Activated CD4-positive, alpha-beta T cell treated with anti-CD3 and anti-CD28 coated beads for 24 hours (primary cell): ENCODE data around the gene TMEM119.

ENCODE experiments used
- DNase-seq, 2 donors: peaks; one replicate each; pipeline ENCODE4 v3.0.0-alpha.2; 2020; ENCODE audit warnings: low read depth in 2 of 2

Gene TMEM119, protein sequence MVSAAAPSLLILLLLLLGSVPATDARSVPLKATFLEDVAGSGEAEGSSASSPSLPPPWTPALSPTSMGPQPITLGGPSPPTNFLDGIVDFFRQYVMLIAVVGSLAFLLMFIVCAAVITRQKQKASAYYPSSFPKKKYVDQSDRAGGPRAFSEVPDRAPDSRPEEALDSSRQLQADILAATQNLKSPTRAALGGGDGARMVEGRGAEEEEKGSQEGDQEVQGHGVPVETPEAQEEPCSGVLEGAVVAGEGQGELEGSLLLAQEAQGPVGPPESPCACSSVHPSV

DNA sequence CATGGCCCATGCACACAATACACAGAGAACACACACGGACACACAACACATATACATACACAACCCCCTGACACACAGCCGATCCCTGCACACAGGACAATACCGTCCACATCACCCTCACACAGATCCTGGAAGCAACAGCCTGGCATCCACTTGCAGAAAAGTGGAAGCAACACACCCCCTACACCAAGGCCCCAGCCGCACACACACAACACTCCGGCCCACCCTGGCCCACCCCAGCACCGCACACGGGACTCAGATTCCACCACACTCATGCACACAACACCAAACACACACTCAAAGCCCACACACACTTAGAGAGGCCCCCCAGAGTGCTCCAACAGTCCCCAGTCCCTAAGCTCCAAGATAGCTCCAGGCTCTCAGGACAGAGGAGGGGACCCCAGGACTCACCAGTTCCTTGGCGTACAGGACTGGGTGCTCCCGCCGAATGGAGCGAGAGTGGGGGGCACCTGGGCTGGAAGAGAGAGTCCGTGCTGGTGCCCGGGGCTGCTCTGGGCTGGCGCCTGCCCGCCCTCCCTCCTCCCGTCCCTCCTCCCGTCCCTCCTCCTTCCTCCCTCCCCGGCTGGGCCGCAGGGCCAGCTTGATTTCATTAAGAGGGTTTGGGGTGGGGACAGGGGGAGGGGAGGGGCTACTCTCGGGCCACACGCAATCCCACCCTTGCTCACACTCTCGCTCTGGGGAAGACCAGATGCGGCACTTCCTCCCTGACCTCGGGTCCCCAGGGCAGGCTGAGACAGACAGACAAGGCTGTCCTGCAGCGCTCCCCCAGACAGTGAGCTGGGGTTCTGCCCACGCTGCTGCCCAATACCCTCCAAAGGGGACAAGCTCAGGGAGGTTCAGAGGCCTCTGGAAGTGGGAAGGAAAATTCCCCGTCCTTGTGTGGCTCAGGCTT is at the start of gene TMEM119:
Gene TMEM119 (minus strand): TSS at position 526 of the 913 bp plus-strand sequence. CDS start 5,701 bp downstream, outside the sequence.
- DNase-seq: no peak

DNA sequence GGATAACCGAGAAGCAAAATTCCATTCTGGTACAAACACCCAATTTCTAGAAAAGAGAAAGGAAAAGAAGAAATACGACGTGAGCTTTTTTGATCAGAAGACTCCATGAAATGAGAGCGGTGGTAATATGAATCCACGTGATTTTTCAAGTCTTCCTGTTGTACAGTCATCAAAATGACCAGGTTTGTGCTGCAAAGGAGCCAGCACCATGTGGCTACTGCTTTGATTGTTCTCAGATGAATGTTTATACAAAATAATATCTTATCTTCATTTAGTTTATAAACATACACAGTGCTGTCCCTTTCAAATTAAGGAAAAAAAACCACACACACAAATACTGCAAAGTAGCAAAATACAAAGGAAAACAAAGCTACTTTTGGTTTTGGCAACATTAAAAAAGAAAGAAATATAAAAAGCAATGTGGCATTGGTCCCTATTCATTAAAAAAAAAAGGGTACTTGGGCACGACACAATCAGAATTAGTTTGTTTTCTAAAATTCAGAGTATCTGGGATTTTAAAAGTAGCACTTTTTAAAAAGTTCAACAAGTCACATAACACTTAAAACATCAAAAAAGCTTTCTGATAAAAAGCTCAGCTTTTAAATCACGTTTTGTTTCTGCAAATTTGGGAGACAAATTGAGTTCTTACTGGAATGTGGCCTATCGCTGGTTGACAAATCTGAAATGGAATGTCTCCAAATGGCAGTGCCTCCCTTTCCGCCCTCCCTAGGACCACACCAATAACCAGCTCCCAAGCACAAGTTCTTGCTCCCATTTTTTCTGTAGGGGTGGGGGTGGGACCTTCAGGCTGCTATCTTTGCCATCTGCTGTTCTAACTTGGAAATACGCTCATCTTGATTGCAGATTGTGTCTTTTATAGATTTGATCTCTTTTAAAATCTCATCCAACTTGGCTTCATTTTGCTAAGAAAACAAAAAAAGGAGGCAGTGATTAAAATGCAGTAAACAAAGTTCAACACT is 49.0 kb upstream of the TMEM119 start:
- no peak for DNase-seq

DNA sequence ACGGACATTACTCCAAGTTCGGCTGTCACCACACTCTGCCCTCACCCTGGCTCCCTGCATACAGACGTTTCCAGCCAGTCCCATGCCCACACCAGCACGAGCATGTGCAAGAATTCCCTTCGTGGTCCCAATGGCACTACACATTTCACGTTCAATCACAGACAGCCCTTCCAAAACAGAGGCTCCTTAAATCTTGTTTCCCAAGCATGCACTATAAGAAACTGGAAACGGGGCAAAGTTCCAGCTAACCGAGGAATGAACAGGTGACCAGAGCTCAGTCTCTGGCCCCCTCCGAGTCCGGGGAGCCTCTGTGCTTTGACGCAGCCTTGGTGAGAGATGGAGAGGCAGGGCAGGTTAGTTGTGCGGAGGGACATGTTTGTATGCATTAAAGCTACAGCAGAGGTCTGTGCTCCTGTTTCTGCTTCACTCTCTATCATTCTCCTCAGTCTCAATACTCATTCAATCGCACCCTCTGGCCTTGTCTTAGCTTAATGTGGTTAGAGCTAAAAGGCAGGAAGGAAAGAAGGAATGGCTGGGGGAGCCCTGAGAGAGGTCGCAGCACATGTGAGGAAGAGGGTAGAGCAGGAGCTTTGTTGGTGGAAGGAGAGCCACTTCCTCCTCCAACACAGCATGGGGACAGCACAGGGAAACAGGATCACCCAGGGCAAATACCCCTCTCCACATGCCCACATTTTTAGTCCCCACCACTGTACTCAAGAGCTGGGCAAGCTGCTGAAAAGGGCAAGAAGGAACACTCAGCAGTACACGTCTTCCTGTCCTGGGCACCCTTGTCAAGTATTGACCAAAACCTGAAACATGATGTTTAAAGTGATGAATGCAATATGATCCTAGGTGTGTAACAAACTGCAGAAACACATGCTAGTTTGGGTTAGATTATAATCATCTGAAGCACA is 48.1 kb upstream of the TMEM119 start:
- no peak for DNase-seq

DNA sequence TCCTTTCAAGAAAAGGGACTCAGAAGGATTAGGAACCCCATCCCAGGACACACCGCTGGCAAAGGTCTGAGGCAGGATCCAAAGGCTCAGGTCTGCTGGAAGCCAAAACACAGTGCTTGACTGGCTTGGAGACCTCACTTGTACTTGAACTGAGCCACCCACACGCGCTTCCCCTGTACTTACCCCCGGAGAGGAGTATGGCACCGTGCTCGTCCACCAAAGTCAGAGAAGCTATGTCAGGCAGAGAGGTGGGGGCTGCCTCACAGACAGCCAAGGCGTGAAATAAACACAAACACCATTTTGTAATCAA is 46.9 kb upstream of the TMEM119 start:
- DNase-seq: no peak

GRCh38 chr12:108643941-108644810 is 46.3 kb upstream of the TMEM119 start:
- no peak for DNase-seq

- DNase-seq: no peak
Measured at GRCh38 chr12:108642899-108643654, 45.2 kb upstream of the TMEM119 start.

DNA sequence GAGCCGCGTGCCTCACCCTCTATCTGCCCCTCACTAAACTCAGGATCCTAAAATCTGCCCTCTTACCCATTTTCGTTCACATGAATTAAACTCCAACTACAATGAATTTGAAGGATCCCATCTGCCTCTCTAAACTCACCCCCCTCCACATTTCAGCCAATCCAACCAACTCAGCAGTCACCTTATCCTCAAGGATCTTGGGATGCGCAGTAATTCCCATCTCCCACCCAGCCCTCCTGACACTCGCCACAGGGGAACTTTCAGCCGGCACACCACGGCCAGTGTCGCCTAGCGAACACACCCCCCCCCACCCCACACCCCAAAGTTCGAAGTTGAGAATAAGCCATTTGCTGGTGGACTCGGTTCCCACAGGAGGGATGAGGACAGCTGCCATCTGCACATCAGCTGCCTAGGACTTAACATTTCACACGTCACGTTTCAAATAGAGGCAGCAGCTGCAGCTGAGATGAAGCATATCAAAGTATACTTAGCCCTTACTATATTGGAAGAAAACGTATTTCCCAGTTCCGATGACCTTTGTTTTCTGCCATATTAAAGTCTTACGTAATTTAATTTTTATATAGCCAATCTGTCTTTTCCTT is 44.5 kb upstream of the TMEM119 start:
- DNase-seq: no peak

GRCh38 chr12:108641446-108642268 is 43.8 kb upstream of the TMEM119 start:
- no peak for DNase-seq

DNA sequence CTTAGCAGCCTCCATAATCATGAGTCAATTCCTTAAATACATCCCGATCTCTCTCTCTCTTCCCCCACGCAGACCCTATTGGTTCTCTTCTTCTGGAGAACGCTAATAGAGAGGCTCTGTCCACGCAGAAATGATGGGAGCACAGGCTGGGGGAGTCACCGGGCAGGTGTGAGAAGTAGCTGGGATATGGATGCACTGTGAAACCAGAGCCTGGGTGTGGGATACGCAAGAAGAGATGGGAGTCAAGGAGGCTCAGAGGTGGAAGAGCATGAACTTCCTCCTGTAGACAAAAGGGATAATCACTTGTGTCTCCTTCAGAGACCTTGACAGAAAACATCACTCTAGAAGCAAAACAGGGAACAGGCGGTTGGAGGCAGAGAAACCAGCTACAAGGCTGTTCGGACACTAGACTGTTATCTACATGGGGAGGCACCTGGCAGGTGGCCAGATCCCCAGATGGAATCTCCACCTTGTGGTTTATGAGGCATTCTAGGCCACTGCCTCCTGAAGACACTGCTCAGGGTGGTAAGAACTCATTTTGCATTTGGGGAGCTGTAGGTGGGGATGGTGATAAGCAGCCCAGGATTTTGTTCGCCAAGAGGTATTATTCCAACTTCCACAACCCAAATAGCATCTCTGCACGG is 43.0 kb upstream of the TMEM119 start:
- no peak for DNase-seq

DNA sequence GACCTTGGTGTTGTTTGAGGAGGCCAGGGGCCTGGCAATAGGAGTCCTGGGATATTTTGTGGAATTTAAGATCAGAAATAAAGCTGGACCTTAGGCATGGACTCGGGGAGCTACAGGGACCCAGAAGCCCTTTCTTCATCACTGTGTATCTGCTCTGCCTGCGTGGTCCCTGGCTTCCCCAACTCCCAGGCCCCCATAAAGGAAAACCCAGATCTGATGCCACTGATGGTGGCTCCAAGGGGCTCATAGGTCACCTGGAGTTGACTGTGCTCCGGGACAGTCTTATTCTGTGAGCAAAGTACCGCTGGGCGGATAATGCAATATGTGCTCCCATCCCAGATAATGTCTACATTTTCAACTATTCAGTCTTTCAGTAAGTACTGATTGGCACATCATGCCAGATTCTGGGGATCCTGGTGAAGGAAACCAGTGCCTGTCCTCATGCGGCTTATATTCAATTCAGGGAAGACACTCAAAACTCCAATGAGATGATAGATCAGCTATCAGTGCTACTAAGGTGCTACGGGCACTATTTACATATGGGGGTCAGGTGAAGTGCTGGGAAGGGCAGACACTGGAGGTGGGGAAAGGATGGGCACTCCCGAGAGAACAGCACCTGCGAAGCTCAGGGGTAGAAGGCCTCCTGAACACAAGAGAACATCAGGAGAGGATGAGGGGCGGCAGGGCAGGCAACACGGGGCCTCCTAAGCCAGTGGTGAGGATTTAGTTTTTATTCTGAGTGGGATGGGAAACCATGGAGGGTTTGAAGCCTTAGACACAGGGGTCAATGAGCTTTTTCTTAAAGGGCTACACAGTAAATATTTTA is 41.3 kb upstream of the TMEM119 start:
- DNase-seq: no peak

GRCh38 chr12:108638141-108638827 is 40.4 kb upstream of the TMEM119 start:
- no peak for DNase-seq

GRCh38 chr12:108637222-108637971 is 39.5 kb upstream of the TMEM119 start:
- DNase-seq: no peak

DNA sequence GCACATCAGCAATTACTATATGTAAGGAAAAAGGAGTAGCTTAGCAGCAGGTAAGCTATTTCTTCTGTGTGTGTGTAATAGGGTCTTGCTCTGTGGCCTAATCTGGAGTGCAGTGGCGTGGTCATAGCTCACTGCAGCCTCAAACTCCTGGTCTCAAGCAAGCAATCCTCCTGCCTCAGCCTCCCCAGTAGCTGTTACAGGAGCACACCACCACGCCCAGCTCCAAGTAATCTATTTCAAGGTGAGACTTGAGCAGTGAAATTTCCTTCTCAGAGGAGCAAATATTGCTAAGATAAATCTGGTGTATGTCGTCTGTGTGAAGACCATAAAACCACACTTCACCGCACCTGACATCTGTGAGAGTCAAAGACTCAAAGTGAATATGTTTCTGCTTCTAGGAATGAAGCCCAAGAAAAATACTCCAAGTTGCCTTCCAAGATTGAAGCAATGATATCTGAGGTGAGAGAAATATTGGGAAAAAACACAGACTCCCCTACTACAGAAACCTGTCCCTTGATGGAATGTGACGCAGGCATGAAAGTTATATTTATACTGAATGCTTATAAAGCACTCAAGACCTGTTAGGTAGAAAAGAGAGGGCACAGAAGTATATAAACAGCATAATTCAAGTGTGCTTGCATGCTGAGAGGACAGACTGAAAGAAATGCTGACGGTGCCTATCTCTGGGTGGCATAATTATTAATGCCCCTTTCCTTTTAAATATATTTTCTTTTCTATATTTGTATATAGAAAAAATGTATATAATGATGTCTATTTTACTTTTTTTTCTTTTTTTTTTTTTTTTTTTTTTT is 38.3 kb upstream of the TMEM119 start:
- no peak for DNase-seq
